Mammary epithelial cell (primary cell): Measurements from ENCODE around the gene OR1M1.

Experiments
- CTCF ChIP-seq, 2 donors: IDR thresholded peaks in 1 of 2; conservative IDR thresholded peaks in 1 of 2; 2 replicates each; pipeline ENCODE4 v1.5.1; 2011 to 2012; ENCODE audit warnings: inconsistent platforms in 2 of 2, low read length in 2 of 2, mild to moderate bottlenecking in 2 of 2, control low read depth in 1 of 2, low read depth in 1 of 2; ENCODE audit not compliant: insufficient read depth in 1 of 2; ENCODE audit errors: extremely low read depth in 1 of 2
- EZH2 ChIP-seq: IDR thresholded peaks from 2 replicates; pipeline ENCODE4 v1.6.1; 2012; ENCODE audit warnings: low read length, inconsistent platforms, borderline replicate concordance

GRCh38 chr19:9115307-9115813, 28.5 kb downstream of the OR1M1 start, which contains the start of gene OR7G1:
- TF ChIP-seq CTCF (conservative IDR thresholded peaks at IDR 0.05 in 1 of 2, IDR thresholded peaks at IDR 0.05 in 1 of 2; ENCODE audit: extremely low read depth in 1 of 2, insufficient read depth in 1 of 2, low read depth in 1 of 2, low read length in 2 of 2) (no peak), EZH2 (no peak)
